HL-60 (cell line): ENCODE data around the gene VEGFD.

Source experiments
- GABPA ChIP-seq: IDR thresholded peaks from 2 replicates; pipeline ENCODE4 v1.6.1; 2012; ENCODE audit warnings: low read depth
- POLR2AphosphoS5 ChIP-seq: IDR thresholded peaks from 2 replicates; pipeline ENCODE4 v1.6.1; 2012; ENCODE audit warnings: low read depth
- SPI1 ChIP-seq: IDR thresholded peaks from 2 replicates; pipeline ENCODE4 v1.6.1; 2012; ENCODE audit warnings: low read depth, mild to moderate bottlenecking, borderline replicate concordance
- TF ChIP-seq, protein P1 (sequence below): IDR thresholded peaks from one replicate; pipeline ENCODE4 v1.5.1; 2011; ENCODE audit warnings: low read length, control low read depth, inconsistent platforms; ENCODE audit not compliant: insufficient read depth
- TF ChIP-seq, protein P2 (sequence below): IDR thresholded peaks from 2 replicates; pipeline ENCODE4 v1.6.1; 2012; ENCODE audit warnings: low read depth; ENCODE audit not compliant: insufficient replicate concordance

DNA sequence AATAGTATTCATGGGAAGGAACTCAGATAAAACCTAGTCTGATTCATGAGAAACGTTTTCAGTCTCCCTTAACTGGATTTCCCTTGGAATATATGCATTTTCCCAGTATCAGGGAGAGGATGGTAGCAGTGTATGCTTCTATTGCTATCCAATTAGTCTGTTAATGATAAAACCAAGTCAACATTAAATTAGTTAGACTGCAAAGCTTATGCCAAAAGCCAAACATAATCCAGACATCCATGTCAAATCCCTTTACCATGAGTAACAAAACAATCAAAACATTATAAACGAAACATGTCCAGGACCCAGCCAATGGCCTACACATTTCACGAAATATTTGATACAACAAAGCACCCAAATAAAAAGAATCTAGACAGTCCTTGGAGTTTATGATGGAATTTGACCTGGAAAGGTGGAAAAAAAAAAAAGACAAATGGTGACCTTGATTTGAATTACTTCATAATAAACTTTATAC lies 34.5 kb upstream of the VEGFD start:
- TF ChIP-seq, protein P1, sequence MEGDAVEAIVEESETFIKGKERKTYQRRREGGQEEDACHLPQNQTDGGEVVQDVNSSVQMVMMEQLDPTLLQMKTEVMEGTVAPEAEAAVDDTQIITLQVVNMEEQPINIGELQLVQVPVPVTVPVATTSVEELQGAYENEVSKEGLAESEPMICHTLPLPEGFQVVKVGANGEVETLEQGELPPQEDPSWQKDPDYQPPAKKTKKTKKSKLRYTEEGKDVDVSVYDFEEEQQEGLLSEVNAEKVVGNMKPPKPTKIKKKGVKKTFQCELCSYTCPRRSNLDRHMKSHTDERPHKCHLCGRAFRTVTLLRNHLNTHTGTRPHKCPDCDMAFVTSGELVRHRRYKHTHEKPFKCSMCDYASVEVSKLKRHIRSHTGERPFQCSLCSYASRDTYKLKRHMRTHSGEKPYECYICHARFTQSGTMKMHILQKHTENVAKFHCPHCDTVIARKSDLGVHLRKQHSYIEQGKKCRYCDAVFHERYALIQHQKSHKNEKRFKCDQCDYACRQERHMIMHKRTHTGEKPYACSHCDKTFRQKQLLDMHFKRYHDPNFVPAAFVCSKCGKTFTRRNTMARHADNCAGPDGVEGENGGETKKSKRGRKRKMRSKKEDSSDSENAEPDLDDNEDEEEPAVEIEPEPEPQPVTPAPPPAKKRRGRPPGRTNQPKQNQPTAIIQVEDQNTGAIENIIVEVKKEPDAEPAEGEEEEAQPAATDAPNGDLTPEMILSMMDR, result no peak
- TF ChIP-seq GABPA (no peak), POLR2AphosphoS5 (no peak), SPI1 (no peak)
- TF ChIP-seq, protein P2, sequence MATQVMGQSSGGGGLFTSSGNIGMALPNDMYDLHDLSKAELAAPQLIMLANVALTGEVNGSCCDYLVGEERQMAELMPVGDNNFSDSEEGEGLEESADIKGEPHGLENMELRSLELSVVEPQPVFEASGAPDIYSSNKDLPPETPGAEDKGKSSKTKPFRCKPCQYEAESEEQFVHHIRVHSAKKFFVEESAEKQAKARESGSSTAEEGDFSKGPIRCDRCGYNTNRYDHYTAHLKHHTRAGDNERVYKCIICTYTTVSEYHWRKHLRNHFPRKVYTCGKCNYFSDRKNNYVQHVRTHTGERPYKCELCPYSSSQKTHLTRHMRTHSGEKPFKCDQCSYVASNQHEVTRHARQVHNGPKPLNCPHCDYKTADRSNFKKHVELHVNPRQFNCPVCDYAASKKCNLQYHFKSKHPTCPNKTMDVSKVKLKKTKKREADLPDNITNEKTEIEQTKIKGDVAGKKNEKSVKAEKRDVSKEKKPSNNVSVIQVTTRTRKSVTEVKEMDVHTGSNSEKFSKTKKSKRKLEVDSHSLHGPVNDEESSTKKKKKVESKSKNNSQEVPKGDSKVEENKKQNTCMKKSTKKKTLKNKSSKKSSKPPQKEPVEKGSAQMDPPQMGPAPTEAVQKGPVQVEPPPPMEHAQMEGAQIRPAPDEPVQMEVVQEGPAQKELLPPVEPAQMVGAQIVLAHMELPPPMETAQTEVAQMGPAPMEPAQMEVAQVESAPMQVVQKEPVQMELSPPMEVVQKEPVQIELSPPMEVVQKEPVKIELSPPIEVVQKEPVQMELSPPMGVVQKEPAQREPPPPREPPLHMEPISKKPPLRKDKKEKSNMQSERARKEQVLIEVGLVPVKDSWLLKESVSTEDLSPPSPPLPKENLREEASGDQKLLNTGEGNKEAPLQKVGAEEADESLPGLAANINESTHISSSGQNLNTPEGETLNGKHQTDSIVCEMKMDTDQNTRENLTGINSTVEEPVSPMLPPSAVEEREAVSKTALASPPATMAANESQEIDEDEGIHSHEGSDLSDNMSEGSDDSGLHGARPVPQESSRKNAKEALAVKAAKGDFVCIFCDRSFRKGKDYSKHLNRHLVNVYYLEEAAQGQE, result no peak
